ENCODE results near the gene PDGFRB.

PDGFRB gene

DNA sequence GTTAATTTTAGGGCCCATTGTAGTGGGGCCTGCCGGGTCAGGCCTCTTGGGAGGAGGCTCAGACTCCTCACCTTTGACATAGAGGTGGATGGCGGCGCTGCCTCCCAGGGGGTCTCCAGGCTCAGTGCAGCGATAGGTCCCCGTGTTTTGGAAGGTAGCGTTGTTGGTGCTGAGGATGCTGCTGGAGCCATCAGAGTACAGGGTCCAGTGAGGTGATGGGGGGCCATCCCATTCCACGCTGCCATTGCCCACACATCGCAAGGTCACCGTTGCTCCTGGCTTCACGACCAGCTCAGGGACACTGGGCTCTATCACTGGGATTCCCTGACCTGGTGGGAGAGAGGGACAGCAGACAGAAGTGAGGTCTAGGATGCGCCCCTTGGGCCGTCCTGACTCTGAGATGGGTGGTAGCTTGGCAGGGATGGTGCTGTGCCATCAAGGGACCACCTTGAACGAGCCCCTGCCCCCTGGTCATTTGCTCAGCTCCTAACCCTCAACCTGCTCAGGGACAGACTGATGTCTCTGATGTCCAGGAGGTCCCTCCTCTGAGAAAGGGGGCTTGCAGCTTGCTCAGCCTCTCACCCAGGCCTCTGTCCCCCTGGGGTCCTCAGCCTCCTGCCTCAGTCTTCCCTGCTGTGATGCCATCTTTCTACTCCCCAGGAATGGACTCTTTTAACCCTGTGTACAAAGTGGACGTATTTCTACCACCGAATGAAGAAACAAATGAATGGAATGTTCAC, 74.8 kb downstream of the PDGFRB start:
- DNase-seq = no peak

DNA sequence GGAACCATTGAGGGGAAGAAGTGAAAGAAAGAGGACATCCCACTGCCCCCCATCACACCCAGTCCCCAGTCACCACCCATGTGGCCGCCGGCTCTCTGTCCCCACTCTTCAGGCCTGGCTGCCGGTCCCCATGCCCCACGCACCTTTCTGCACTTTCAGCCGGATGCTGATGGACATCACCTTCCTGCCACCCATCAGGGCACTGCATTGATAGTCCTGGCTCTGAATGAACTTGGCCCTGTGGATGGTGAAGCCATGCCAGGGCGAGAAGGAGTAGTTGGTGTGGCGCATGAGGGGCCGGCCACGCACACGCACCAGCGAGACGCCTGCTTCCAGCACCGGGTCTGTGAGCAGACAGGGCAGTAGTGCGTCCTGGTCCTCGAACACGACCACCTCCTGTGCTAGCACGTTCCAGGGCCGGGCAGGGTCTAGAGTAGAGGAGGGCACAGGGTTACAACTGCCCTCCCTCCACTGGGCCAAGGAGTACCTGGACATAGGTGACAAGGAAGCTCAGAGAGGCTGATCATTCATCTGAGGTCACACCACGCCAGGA, 75.7 kb downstream of the PDGFRB start:
- DNase-seq = no peak

DNA sequence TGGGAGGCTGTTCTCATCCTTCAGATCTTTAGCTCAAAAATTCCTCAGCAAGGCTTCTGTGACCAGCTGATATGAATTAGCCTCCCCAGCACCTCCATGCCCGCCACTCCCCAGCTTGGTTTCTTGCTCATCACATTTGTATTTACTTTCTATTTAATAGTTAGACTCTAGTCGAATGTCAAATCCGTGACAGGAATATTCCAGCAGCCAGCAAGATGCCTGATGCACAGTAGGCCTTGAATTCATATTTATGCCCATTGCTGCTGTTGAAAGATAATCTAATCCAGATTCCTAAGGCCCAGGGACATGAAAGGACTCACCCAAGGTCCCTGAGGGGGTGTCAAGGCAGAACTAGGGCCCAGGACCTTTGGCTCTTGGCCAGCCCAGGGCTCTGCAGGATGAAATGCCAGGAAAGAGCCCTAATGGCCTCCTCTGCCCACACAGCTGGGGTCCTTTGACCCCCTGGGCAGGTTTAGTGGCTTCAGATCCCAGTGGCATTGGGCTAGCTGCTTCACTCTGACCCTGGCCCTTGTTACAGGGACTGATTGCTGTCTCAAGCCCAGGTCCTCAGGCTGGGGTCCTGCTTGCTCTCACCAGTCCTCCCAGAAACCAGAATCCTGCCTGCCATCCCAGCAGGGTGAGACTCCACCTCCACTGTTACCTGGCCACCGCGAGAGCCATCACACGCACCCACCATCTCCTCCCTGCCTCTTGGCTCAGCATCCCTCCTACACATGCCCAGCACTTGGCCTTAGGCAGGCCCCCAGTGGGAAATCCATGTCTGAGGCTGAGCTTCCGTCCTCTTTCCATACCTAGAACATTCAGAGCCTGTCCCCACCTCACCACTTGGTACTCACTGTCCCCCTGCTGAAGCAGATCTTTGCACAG, 76.6 kb downstream of the PDGFRB start:
- DNase-seq = no peak

DNA sequence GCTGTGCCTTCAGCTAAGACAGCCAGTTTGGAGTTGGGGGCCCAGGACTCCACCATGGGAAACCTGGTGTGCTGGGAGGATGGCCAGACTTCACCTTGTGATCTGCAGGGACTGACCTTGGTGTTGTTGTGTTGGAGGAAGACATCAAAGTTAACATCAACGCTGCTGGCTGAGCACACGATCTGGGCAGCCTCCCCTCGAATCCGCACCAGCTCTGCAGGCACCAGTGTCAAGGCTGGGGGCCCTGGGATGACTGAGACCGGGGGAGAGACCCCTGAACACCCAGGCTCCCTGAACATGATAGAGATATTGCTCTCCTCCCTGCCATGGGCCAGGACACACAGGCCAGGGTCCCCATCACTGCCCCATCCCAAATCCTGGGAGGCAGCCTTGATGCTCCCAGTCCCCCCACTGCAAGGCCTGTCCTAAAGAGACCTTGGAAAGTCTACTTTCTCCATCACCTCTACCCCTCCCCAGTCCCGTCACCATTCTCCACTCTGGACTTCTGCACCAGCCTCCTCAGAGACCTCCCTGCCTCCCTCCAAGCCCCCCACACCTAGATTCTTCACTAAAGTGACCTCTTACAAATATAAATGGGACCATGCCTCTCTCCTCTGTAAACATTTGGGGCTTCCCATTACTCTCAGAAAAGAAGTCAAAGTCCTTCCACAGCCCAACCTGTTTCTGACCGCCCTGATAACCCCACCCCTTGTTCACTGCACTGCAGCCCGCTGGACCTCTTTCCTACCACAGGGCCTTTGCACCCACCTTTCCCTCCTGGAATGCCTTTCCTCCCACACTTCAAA, 77.4 kb downstream of the PDGFRB start:
- no peak for DNase-seq

DNA sequence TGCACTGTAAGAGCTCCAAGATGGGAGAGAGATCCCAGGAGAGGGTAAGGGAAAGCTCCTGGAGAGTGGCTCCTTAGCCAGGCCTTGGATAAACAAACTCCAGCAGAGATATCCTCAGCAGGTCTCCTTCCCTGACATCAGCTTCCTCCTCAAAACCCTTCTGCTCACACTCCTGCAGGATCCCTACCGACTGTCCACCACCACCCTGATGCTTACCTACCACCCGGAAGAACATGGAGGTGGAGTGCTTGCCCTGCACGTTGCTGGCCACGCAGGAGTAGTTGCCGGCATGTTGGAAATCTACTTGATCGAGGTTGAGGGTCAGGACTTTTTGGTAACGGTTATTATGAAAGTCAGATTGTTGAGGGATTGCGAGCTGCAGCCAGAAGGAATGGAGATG, 78.6 kb downstream of the PDGFRB start:
- DNase-seq = no peak

DNA sequence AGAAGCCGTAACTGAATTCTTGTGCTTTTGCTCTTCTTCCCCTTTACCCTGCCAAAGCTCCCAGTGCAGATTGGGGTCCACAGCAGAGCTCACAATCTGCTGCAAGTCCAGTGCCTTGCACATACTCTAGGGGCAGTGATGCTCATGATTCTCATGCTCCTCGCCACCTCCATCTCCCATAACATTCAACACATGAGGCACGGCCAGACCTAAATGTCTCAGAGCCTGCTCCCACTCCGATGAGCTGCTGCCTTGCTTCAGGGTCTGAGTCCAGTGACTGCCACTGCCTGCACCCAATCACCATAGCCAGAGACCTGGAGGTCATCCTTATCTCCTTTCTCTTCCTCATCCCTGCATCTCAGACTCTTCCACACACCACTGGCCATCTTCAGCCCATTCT, 79.8 kb downstream of the PDGFRB start:
- DNase-seq = no peak

DNA sequence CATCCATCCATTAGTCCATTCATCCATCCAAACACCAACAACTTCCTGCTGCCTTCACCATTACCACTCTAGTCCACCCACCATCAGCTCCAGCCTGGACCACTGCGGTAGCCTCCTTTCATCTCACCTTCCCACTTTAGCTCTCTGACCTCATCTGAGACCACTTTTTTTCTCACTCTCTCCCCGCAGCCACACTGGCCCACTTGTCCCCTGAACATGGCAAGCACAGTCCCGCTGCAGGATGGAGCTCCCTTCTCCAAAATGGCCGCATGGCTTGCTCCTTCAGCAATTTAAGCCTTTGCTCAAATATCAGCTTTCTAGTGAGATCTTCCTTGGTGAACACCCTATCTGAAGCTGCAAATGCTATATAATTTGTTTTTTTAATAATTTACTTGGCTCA, 80.4 kb downstream of the PDGFRB start:
- no peak for DNase-seq

DNA sequence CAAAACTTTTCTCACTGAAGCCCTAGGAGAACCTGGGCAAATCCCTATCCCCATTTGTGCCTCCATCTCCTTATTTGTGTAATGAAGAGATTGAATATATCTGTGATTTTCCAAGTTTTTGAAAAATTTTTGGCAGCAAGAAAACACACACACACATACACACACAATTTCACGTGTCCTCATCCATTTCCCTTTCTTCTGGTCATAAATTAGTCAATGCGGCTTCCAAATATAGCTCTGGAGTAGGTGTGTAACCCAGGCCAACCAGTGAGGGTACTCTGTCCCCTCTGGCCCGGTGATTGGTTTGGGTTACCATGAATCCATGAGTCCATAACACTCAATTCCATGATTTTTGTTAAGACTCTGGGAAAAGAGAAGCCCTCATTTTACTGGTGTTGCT, 82.0 kb downstream of the PDGFRB start:
- DNase-seq = no peak

DNA sequence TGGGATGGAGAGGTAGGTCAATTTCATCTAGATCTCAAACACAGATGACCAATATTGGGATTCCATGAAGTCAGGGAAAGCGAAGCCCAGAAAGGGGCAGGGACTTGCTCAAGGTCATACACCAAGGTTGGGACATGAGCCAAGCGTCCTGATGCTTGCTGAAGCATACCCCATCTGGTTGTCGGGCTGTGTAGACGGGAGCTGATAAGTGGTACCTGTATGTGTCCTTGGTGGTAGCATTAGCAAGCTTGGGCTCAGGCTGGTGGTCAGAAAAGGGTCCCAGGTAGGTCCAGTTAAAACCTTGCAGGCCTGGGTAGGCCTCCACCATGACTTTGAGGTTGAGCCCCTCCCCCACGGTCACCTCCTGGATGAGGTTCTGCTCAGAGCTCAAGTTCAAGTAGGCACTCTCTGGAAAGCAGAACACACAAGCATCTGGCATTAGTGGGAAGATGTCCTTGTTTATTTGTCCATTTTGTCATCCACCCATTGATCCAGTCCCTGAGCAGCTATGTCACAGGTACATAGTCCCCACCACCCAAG, 82.5 kb downstream of the PDGFRB start:
- DNase-seq = no peak

DNA sequence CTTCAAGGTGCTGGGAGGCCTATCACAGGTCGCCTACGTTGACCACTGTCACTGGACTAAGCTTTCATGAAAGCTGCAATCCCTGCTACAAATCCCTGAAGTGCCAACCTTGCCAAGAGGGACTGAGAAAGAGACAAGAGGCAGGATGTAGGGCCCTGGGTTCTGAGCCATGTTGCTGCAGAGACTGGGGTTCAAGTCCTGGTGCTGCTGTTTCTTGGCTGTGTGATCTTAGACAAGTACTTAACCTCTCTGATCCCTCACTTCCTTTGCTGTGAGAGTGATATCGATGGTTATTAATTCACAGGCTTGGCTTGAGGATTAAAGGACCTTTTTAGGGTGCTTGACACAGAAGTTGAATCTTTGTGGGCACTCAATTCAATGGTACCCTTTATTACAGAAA, 84.8 kb downstream of the PDGFRB start:
- no peak for DNase-seq

DNA sequence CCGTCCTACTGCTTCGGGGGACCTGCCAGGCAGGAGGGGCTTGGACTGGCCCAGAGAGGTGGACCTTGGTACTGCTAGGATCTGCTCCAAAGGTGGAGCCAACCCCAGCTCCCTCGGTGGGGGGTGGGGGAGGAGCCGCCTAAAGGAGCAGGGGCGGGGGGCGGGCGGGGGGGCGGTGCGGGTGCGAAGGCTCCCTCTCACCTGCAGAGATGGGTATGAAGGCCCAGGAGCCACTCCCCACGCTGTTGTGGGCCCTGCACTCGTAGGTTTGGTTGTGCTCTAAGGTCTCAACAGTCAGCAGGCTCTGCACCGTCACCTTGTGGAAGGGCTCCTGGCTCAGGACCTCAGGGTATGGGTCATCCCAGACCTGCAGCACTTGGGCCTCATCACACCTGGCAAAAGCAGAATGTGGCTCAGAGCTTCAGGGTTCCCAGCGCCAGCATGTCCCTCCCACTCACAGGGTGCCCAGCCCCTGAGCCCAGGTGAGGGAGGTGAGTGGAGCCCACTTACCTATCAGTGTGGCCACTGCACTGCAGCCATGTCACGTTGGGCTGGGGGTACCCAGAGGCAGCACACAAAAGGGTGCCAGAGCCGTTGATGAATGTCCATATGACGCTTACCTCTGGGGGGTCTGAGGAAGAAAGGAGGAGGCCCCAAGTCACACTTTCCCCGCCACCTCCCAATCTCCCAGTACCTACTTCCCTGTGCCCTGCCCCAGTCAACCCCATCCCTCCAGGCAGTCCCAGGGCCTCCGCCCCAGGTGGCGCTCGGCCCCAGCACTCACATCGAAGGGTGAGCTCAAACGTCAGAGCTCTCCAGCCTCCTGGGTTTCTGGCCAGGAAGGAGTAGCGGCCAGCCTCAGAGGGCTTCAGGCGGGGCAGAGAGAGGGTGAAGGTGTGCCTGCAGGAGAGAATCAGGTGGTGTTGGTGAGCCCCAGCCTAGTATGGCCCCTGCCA, 85.7 kb downstream of the PDGFRB start:
- DNase-seq = no peak

DNA sequence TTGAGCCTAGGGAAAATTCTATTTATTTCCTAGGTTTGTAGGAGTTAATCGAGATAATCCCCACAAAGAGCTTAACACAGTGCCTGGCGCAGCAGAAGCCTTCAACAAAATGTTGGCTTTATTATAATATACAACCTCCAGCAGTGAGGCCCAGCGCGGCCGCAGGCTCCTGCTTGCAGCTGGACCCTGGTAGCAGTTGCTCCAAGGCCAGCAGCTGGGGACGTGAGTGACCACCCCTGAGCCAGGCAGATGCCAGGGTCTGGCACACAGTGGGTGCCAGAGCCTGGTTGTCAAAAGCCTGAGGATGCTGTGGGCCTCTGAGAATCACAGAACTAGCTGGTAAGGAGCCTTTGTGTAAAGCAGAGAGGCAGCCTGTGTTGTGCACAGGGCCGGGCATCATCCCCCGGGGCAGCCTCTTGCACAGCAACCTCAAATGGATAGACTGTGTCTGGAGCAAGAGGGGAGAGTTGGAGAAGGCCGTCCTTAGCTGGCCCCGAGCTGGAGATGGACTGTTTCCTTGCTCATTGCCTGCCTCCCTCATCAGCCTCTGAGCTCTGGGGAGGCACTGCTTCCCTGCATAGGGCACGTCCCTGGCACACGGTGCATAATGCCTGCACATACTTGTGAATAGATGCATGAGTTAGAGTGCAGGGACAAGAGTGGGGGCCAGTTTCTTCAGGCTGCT, 86.5 kb downstream of the PDGFRB start:
- DNase-seq = no peak

DNA sequence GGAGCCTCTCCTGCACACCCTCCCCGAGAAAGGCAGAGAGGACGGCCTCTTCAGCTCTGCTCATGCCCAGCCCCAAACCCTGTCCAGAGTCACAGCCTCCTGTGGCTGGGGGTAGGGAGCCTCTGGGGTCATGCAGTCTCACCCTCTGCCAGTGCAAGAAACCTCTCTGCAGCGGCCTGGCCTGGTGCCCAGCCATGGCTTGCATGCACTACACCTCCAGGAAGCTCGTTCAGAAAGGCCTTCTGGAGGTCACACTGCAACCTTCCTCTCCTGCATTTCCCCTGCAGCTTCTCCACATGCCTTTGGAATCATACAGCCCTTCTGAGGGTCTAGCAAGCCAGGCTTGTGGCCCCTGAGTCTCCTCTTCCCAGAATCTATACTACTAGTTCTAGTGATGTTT, 87.2 kb downstream of the PDGFRB start:
- DNase-seq = no peak

DNA sequence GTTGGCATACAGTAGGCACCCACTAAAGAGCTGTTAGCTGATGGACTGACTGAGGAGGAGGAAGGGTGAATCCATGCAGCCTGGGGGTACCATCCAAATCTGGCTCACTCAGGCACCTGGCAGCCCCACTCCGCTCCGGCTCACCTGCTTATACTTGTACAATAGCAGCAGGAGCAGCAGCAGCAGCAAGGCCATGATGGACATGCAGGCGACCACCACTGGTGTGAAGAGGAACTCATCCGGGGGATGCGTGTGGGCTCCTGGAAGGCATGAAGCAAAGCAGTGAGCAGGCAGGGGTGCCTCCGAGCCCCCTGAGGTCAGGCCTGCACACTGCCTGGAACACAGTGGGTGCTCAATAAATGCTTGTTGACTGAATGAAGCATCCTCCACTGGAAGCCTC, 87.6 kb downstream of the PDGFRB start:
- DNase-seq = no peak

DNA sequence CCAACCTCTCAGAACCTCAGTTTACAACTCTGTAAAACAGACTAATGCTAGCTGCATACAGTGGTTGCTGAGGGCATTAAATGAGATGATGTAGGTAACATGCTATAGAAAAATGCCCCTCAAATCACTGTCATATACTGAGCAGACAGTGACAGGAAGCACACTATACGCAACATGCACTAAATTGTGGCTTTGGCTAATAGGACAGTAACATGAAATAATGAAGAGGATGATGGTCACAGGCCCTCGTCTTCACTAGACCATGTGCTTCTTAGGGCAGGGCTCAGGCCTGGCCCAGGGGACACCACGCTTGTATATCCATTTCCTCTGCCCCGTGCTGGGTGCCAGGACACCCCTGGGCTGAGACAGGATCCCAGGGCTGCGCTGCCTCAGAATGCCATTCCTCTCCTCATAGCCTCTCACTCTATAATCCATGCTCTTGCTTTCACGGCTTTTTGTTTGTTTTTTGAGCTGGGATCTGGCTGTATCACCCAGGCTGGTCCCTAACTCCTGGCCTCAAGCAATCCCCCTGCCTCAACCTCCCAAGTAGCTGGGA, 88.2 kb downstream of the PDGFRB start:
- no peak for DNase-seq

DNA sequence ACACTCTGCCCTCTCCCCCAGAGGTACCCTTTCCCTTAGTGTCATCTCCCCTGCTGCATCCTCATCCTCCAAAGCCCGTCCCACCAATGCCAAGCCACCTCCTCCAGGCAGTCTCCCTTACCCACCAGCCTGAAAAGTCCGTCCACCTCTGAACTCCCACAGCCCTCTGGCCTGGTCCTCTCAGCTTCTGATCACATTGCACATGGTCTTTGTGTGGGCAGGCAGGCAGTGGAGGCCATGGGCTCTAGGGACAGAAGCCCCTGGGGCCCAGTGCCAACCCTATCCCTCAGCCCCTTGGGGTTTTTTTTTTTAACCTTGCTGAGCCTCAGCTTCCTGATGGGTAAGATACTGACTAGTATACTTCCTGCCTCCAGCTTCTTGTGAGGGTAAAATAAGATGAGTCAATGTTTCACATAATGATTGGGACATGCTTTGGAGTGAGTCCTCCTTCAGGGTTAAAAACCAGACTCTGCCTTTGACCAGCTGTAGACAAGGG, 88.7 kb downstream of the PDGFRB start:
- DNase-seq = no peak

DNA sequence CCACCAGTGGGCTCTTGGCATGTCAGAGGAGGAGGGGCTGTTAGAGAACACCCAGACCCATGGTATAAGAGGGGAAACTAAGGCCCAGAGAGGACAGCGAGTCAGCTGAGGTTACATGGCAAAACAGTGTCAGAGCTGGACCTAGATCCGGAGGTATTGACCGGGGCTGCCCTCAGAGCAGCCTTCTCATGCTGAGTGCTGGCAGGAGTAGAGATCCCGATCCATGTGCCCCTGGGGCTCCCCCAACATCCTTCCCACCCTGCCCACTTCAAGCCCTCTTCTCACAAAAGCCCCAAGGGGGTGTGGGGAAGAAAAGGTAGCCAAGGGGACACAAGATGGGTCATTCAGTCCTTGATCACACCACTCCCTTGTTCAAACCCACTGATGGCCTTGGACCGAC, 89.2 kb downstream of the PDGFRB start:
- no peak for DNase-seq

DNA sequence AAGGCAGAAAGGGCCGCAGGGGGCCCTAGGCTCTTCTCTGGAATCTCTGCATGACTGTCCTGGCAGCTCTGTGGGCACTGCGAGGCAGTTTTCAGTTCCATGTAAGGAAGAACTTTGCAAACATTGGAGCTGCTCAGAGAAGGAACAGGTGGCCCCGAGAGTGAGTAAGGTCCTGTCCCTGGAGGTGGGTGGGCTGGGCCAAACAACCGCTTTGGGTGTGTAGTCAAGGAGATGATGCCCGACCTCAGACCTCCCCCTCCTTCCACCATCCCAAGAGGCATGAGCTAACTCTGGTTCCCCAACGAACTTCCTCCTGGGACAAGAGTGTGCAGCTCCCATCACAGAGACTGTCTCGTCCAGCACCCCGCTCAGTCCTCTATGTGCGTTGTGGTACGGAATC, 89.8 kb downstream of the PDGFRB start:
- no peak for DNase-seq

DNA sequence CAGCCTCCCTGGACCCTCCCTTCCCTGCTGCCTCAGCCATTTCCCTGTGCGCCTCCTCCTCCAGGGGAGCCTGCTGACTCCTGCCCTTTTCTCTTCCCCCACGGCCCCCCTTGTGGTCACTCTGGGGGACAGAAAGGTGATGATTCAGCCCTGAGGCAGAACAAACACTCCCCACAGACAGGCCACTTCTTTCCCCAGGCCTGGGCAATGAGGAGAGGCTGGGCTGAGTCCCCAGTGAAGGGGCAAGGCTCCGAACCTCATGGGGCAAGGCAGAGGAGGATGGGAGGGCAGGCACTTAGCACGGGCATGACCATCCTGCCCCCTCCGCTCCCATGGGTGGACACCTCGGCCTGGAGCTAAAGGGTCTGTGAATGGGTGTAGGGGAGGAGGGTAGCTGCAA, 90.3 kb downstream of the PDGFRB start:
- no peak for DNase-seq

DNA sequence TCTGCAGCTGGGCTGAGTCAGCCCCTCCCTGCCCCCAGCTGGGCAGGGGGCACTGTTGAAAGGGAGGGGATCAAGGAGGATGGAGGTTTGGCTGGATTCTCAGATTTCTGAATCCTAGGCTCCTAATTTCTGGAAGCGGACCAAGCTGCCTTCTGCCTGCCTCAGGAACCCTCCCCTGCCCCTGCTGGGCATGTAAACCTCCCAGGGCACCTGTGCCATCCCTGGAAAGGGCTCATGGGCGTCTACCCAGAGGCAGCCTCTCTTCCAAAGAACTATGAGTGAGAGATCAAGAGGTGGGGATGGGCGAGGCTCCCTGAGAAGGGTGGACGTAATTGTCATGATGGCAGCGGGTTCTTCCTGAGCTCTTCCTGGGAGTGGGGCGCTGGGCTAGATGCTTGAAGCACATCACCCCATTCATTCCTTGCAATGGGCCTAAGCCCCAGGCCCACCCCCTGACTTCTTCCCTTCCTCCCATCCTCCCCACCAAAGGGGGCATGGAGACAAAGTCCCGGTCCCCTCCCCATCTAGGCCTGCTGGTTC, 90.9 kb downstream of the PDGFRB start:
- no peak for DNase-seq
